HEK293 (cell line): ENCODE measurements around the gene HDAC1.

Experiments
- CTCF ChIA-PET: fragments of 350-600 bp; formaldehyde crosslinking; extraction: SDS; loops from one replicate; lab custom pipeline; 2021; ENCODE audit warnings: antibody characterized with exemption; lab: Yijun Ruan, JAX
- POLR2A ChIA-PET: fragments of 300-600 bp; formaldehyde crosslinking; extraction: SDS; loops from one replicate; lab custom pipeline; 2020; ENCODE audit warnings: antibody characterized with exemption, inconsistent platforms; lab: Yijun Ruan, JAX
- H3K27ac ChIP-seq: fragments of 200-500 bp; sonication (Bioruptor generic); 2 replicates; pipeline ENCODE4 v1.5.1; 2014; ENCODE audit warnings: low read depth, low read length, control low read depth, inconsistent platforms; ENCODE audit errors: extremely low read depth
- H3K36me3 ChIP-seq, 2 experiments: fragments of 200-500 bp in 1 of 2; sonication (Bioruptor generic) in 1 of 2; 1 replicate in 1 of 2; 2 replicates in 1 of 2; pipeline ENCODE4 v1.5.1; 2014 to 2017; ENCODE audit warnings: inconsistent platforms in 2 of 2, low read length in 2 of 2; ENCODE audit not compliant: control insufficient read depth in 2 of 2, insufficient read depth in 1 of 2
- H3K4me1 ChIP-seq: fragments of 200-500 bp; sonication (Bioruptor generic); 2 replicates; pipeline ENCODE4 v1.5.1; 2014; ENCODE audit warnings: mild to moderate bottlenecking, low read length, inconsistent platforms; ENCODE audit not compliant: control insufficient read depth, insufficient read depth
- H3K4me3 ChIP-seq: 2 replicates; pipeline ENCODE4 v1.5.1; 2011; ENCODE audit warnings: low read depth, mild to moderate bottlenecking, control low read depth, low read length, moderate library complexity
- H3K9me3 ChIP-seq: fragments of 200-500 bp; sonication (Bioruptor generic); 2 replicates; pipeline ENCODE4 v1.5.1; 2014; ENCODE audit warnings: low read depth, low read length, inconsistent platforms; ENCODE audit not compliant: control insufficient read depth, insufficient read depth
- BCL11A ChIP-seq: fragments of 450-650 bp; formaldehyde crosslinking; IDR thresholded peaks from 2 replicates; pipeline ENCODE4 v1.5.1; 2016; ENCODE audit warnings: low read depth, missing biosample characterization, missing genetic modification characterization
- GLI4 ChIP-seq: fragments of 450-650 bp; formaldehyde crosslinking; IDR thresholded peaks from 2 replicates; pipeline ENCODE4 v1.5.1; 2016; ENCODE audit warnings: missing biosample characterization, missing genetic modification characterization
- IKZF3 ChIP-seq: fragments of 450-650 bp; IDR thresholded peaks from 2 replicates; pipeline ENCODE4 v1.5.0; 2018; ENCODE audit warnings: missing biosample characterization, mild to moderate bottlenecking, missing genetic modification characterization, moderate library complexity
- KLF17 ChIP-seq: fragments of 450-650 bp; formaldehyde crosslinking; IDR thresholded peaks from 2 replicates; pipeline ENCODE4 v1.5.1; 2016; ENCODE audit warnings: missing biosample characterization, missing genetic modification characterization
- KLF8 ChIP-seq: fragments of 450-650 bp; formaldehyde crosslinking; IDR thresholded peaks from 2 replicates; pipeline ENCODE4 v1.5.1; 2016; ENCODE audit warnings: missing biosample characterization, missing genetic modification characterization
- PRDM2 ChIP-seq: fragments of 450-650 bp; formaldehyde crosslinking; IDR thresholded peaks from 2 replicates; pipeline ENCODE4 v1.5.1; 2016; ENCODE audit warnings: missing biosample characterization, missing genetic modification characterization, borderline replicate concordance
- SETDB1 ChIP-seq: IDR thresholded peaks from one replicate; pipeline ENCODE4 v1.6.1; 2017; ENCODE audit warnings: mild to moderate bottlenecking, low read length, moderate library complexity, mixed read lengths; ENCODE audit not compliant: insufficient read length
- SP7 ChIP-seq: fragments of 450-650 bp; formaldehyde crosslinking; IDR thresholded peaks from 2 replicates; pipeline ENCODE4 v1.5.1; 2016; ENCODE audit warnings: missing biosample characterization, missing genetic modification characterization
- WT1 ChIP-seq: fragments of 450-650 bp; formaldehyde crosslinking; IDR thresholded peaks from 2 replicates; pipeline ENCODE4 v1.5.1; 2016; ENCODE audit warnings: missing biosample characterization, missing genetic modification characterization
- YY1 ChIP-seq: fragments of 450-650 bp; formaldehyde crosslinking; IDR thresholded peaks from 2 replicates; pipeline ENCODE4 v1.5.1; 2018; ENCODE audit warnings: missing biosample characterization, missing genetic modification characterization
- ZFHX2 ChIP-seq: fragments of 450-650 bp; formaldehyde crosslinking; conservative IDR thresholded peaks from 2 replicates; pipeline ENCODE4 v1.5.1; 2016; ENCODE audit warnings: missing biosample characterization, missing genetic modification characterization
- ZNF114 ChIP-seq: fragments of 450-650 bp; formaldehyde crosslinking; IDR thresholded peaks from 2 replicates; pipeline ENCODE4 v1.5.0; 2017; ENCODE audit warnings: missing biosample characterization, missing genetic modification characterization
- ZNF121 ChIP-seq: fragments of 450-650 bp; formaldehyde crosslinking; IDR thresholded peaks from 2 replicates; pipeline ENCODE4 v1.5.1; 2016; ENCODE audit warnings: missing biosample characterization, missing genetic modification characterization
- ZNF155 ChIP-seq: fragments of 450-650 bp; formaldehyde crosslinking; IDR thresholded peaks from 2 replicates; pipeline ENCODE4 v1.5.1; 2016; ENCODE audit warnings: missing biosample characterization, missing genetic modification characterization
- ZNF16 ChIP-seq: fragments of 450-650 bp; formaldehyde crosslinking; IDR thresholded peaks from 2 replicates; pipeline ENCODE4 v1.5.1; 2016; ENCODE audit warnings: low read depth, missing biosample characterization, missing genetic modification characterization
- ZNF19 ChIP-seq: fragments of 450-650 bp; formaldehyde crosslinking; IDR thresholded peaks from 2 replicates; pipeline ENCODE4; 2016; ENCODE audit warnings: missing biosample characterization, missing genetic modification characterization, low read depth
- ZNF266 ChIP-seq: fragments of 450-650 bp; formaldehyde crosslinking; IDR thresholded peaks from 2 replicates; pipeline ENCODE4 v1.5.1; 2016; ENCODE audit warnings: missing biosample characterization, missing genetic modification characterization, low read depth
- ZNF423 ChIP-seq: fragments of 450-650 bp; formaldehyde crosslinking; IDR thresholded peaks from 2 replicates; pipeline ENCODE4 v1.5.1; 2016; ENCODE audit warnings: missing biosample characterization, missing genetic modification characterization
- ZNF488 ChIP-seq: fragments of 450-650 bp; formaldehyde crosslinking; IDR thresholded peaks from 2 replicates; pipeline ENCODE4 v1.5.1; 2016; ENCODE audit warnings: missing biosample characterization, missing genetic modification characterization
- ZNF501 ChIP-seq: fragments of 450-650 bp; formaldehyde crosslinking; IDR thresholded peaks from 2 replicates; pipeline ENCODE4 v1.5.1; 2016; ENCODE audit warnings: missing biosample characterization, missing genetic modification characterization
- ZNF530 ChIP-seq: fragments of 450-650 bp; formaldehyde crosslinking; IDR thresholded peaks from 2 replicates; pipeline ENCODE4 v1.5.1; 2016; ENCODE audit warnings: low read depth, missing biosample characterization, missing genetic modification characterization
- ZNF544 ChIP-seq: fragments of 450-650 bp; formaldehyde crosslinking; IDR thresholded peaks from 2 replicates; pipeline ENCODE4 v1.5.0; 2017; ENCODE audit warnings: missing biosample characterization, missing genetic modification characterization
- ZNF548 ChIP-seq: fragments of 450-650 bp; formaldehyde crosslinking; IDR thresholded peaks from 2 replicates; pipeline ENCODE4 v1.5.1; 2016; ENCODE audit warnings: missing biosample characterization, missing genetic modification characterization
- ZNF600 ChIP-seq: fragments of 450-650 bp; formaldehyde crosslinking; IDR thresholded peaks from 2 replicates; pipeline ENCODE4 v1.5.1; 2016; ENCODE audit warnings: missing biosample characterization, missing genetic modification characterization
- ZNF76 ChIP-seq: fragments of 450-650 bp; formaldehyde crosslinking; IDR thresholded peaks from 2 replicates; pipeline ENCODE4; 2016; ENCODE audit warnings: low read depth, missing biosample characterization, missing genetic modification characterization, borderline replicate concordance
- ZNF785 ChIP-seq: fragments of 450-650 bp; formaldehyde crosslinking; IDR thresholded peaks from 2 replicates; pipeline ENCODE4 v1.5.1; 2016; ENCODE audit warnings: missing biosample characterization, missing genetic modification characterization
- ZNF791 ChIP-seq: fragments of 450-650 bp; formaldehyde crosslinking; IDR thresholded peaks from 2 replicates; pipeline ENCODE4 v1.5.1; 2016; ENCODE audit warnings: missing biosample characterization, missing genetic modification characterization
- ZSCAN16 ChIP-seq: fragments of 450-650 bp; formaldehyde crosslinking; IDR thresholded peaks from 2 replicates; pipeline ENCODE4 v1.5.1; 2016; ENCODE audit warnings: missing biosample characterization, missing genetic modification characterization
- TF ChIP-seq, protein P1 (sequence below): fragments of 450-650 bp; formaldehyde crosslinking; IDR thresholded peaks from 2 replicates; pipeline ENCODE4 v1.5.1; 2017; ENCODE audit warnings: missing biosample characterization, missing genetic modification characterization

The HDAC1 gene

DNA sequence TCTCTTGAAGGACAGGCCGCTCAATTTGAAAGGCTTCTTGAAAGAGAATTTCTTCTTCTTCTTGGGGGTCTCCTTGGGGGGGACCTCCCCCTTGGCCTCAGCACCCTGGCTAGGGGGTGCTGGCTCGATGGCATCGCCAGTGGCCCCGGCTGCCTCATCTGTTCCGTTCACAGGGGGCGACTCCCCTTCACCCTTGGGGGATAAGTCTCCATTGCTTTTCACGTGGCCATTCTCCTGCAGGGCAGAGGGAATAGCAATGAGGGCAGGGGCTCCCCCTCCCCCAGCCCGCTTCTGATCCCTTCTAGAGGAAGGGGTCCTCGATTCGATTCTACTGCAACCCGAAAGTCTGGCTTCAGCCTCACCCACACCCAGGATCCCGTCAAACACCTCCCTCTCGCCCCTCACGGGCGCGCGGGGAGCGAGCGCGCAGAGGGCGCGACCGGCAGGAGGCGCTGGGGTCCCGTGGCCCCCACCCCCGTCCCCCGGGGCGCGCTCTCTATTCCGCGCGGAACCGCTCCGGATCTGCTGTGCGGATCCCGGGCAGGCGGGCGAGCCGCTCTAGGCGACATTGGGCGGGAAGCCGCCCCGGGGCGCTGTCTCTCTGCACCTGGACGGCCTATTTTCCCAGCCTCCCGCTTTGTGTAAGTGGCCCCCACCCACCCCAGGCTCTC lies 43.1 kb downstream of the HDAC1 start:
- ChIA-PET CTCF (interaction anchor here (1.0 to 1.3 kb wide), 2 partner anchors 13 to 119 kb away, joined by 3 to 4 read pairs; no protein-coding TSS in a partner anchor), POLR2A (interaction anchor here (0.7 to 5.8 kb wide), 19 partner anchors 12 to 546 kb away, joined by 3 to 100 read pairs (median 5); partner anchors contain the start of genes BSDC1, CCDC28B, HDAC1 and IQCC)
- Histone ChIP-seq H3K27ac (peak overlapping the region; percentile 76; the same call in 1 of the 2 replicates), H3K9me3 (no peaks in the 10 kb centered on the region), H3K36me3 (peaks cover 0 to 50% of the 10 kb centered on the region in 2 experiments; a peak in 1 of 3 replicates), H3K4me1 (no peaks in the 10 kb centered on the region), H3K4me3 (peak overlapping the region; percentile 84)
- TF ChIP-seq ZNF488 (tag by site-specific recombination) (no peak), SP7 (peak; percentile 40; the same call in 1 of the 2 replicates), ZSCAN16 (tag by site-specific recombination) (no peak), ZFHX2 (tag by site-specific recombination) (peak; percentile 56), ZNF600 (tag by site-specific recombination) (peak; percentile 59; the same call in 1 of the 2 replicates), ZNF530 (tag by site-specific recombination) (no peak), ZNF76 (tag by site-specific recombination) (peak; percentile 25; the same call in 1 of the 2 replicates), ZNF791 (tag by site-specific recombination) (no peak), ZNF423 (tag by site-specific recombination) (peak; percentile 94), ZNF501 (tag by site-specific recombination) (no peak), ZNF121 (tag by site-specific recombination) (no peak), ZNF16 (tag by site-specific recombination) (no peak), PRDM2 (tag by site-specific recombination) (no peak), IKZF3 (tag by site-specific recombination) (peak; percentile 34; the same call in 1 of the 2 replicates), BCL11A (tag by site-specific recombination) (no peak), WT1 (tag by site-specific recombination) (no peak), ZNF785 (peak; percentile 96), SETDB1 (no peak), ZNF155 (tag by site-specific recombination) (no peak), ZNF19 (tag by site-specific recombination) (no peak), ZNF544 (tag by site-specific recombination) (no peak), KLF8 (peak; percentile 83; the same call in 1 of the 2 replicates), ZNF548 (tag by site-specific recombination) (no peak), YY1 (no peak), ZNF266 (tag by site-specific recombination) (no peak), ZNF114 (no peak), GLI4 (no peak), KLF17 (tag by site-specific recombination) (no peak)
- TF ChIP-seq, protein P1, sequence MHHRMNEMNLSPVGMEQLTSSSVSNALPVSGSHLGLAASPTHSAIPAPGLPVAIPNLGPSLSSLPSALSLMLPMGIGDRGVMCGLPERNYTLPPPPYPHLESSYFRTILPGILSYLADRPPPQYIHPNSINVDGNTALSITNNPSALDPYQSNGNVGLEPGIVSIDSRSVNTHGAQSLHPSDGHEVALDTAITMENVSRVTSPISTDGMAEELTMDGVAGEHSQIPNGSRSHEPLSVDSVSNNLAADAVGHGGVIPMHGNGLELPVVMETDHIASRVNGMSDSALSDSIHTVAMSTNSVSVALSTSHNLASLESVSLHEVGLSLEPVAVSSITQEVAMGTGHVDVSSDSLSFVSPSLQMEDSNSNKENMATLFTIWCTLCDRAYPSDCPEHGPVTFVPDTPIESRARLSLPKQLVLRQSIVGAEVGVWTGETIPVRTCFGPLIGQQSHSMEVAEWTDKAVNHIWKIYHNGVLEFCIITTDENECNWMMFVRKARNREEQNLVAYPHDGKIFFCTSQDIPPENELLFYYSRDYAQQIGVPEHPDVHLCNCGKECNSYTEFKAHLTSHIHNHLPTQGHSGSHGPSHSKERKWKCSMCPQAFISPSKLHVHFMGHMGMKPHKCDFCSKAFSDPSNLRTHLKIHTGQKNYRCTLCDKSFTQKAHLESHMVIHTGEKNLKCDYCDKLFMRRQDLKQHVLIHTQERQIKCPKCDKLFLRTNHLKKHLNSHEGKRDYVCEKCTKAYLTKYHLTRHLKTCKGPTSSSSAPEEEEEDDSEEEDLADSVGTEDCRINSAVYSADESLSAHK: no peak
